Cardiac muscle cell (in vitro differentiated cells and primary cell): Measurements from ENCODE around the gene PRKG2. TPM values are rescaled to one million over a fixed set of nuclear protein-coding genes. Genes with fewer than 3 reads are reported as not detected.

Experiments
- DNase-seq, 2 donors: peaks; one replicate each; pipeline versions ENCODE4 v3.0.0 to v3.0.0-alpha.2; 2010 to 2017; ENCODE audit warnings: low read depth in 1 of 2, low spot score in 1 of 2
- H3K27ac ChIP-seq: fragments of 200-600 bp; sonication (generic); 2 replicates; pipeline ENCODE4 v1.5.1; 2016
- H3K27me3 ChIP-seq: fragments of 200-600 bp; sonication (generic); 2 replicates; pipeline ENCODE4 v1.6.0; 2016; ENCODE audit warnings: control low read depth
- H3K36me3 ChIP-seq: fragments of 200-600 bp; sonication (generic); 2 replicates; pipeline ENCODE4 v1.5.1; 2016; ENCODE audit warnings: control low read depth
- H3K4me1 ChIP-seq: fragments of 200-600 bp; sonication (generic); 2 replicates; pipeline ENCODE4 v1.8.1; 2017; ENCODE audit warnings: low read depth, mild to moderate bottlenecking, mixed run types
- H3K4me3 ChIP-seq: fragments of 200-600 bp; sonication (generic); 2 replicates; pipeline ENCODE4 v1.5.1; 2016; ENCODE audit warnings: mild to moderate bottlenecking
- H3K9me3 ChIP-seq: fragments of 200-600 bp; sonication (generic); 2 replicates; pipeline ENCODE4 v1.5.1; 2017; ENCODE audit warnings: low read depth, mild to moderate bottlenecking, control low read depth
- CTCF ChIP-seq: IDR thresholded peaks from 2 replicates; pipeline ENCODE4 v1.5.1; 2012; ENCODE audit warnings: low read depth, mild to moderate bottlenecking, low read length
- polyA plus RNA-seq: library from polyadenylated mRNA; unstranded; fragments of >200 nt; fragmentation: Nextera tagmentation; extraction: Ambion mirVana; gene quantifications from 2 replicates; pipeline ENCODE4 v1.2.1, GENCODE V29; 2016
- total RNA-seq: library from RNA; depleted of rRNA; stranded (reverse); fragments of >200 nt; gene quantifications from 2 replicates; pipeline ENCODE4 v1.2.3, GENCODE V29; 2016

Gene PRKG2
- total RNA-seq (0.32 and 0.54 TPM in 2 replicates), polyA plus RNA-seq (0.35 TPM in 1 of 2 replicates, not detected in the other)

GRCh38 chr4:81214881-81215868, at the start of gene PRKG2:
TSS of gene PRKG2 (minus strand) at chr4:81215222. CDS start at chr4:81205047, 10,175 bp downstream.
- H3K4me1 ChIP-seq, result no peaks in the 10 kb centered on the region
- no peak within 1 kb of the TSS for H3K27ac ChIP-seq
- TF ChIP-seq CTCF, result no peak
- H3K27me3 ChIP-seq, result peaks cover 73% of the 10 kb centered on the region
- H3K36me3 ChIP-seq, result no peaks in the 10 kb centered on the region
- peak; percentile 56 to 59 for DNase-seq
- peak within 1 kb of the TSS; percentile 43 for H3K4me3 ChIP-seq
- H3K9me3 ChIP-seq, result no peaks in the 10 kb centered on the region

- DNase-seq, result peak in 1 of 2 donors; percentile 14
- peak; percentile 48 for TF ChIP-seq CTCF
- Histone ChIP-seq H3K27me3 (no peaks in the 10 kb centered on the region), H3K4me1 (no peaks in the 10 kb centered on the region), H3K27ac (no peak overlapping the region), H3K9me3 (no peaks in the 10 kb centered on the region), H3K36me3 (no peaks in the 10 kb centered on the region), H3K4me3 (no peak overlapping the region)
Measured at GRCh38 chr4:81260443-81261101, 45.5 kb upstream of the PRKG2 start.

GRCh38 chr4:81258841-81259550, 44.0 kb upstream of the PRKG2 start:
- no peak overlapping the region for H3K4me3 ChIP-seq
- H3K4me1 ChIP-seq, result no peaks in the 10 kb centered on the region
- no peaks in the 10 kb centered on the region for H3K27me3 ChIP-seq
- no peaks in the 10 kb centered on the region for H3K9me3 ChIP-seq
- H3K36me3 ChIP-seq, result no peaks in the 10 kb centered on the region
- no peak for TF ChIP-seq CTCF
- no peak for DNase-seq
- no peak overlapping the region for H3K27ac ChIP-seq

- H3K4me3 ChIP-seq, result no peak overlapping the region
- H3K4me1 ChIP-seq, result no peaks in the 10 kb centered on the region
- H3K36me3 ChIP-seq, result no peaks in the 10 kb centered on the region
- H3K27ac ChIP-seq, result no peak overlapping the region
- no peaks in the 10 kb centered on the region for H3K27me3 ChIP-seq
- no peak for DNase-seq
- H3K9me3 ChIP-seq, result no peaks in the 10 kb centered on the region
- TF ChIP-seq CTCF, result no peak
Measured at GRCh38 chr4:81257816-81258215, 42.8 kb upstream of the PRKG2 start.

GRCh38 chr4:81257021-81257420, 42.0 kb upstream of the PRKG2 start:
- H3K9me3 ChIP-seq, result no peaks in the 10 kb centered on the region
- H3K4me3 ChIP-seq, result no peak overlapping the region
- no peak for TF ChIP-seq CTCF
- no peaks in the 10 kb centered on the region for H3K36me3 ChIP-seq
- H3K27me3 ChIP-seq, result no peaks in the 10 kb centered on the region
- peak in 1 of 2 donors; percentile 79 for DNase-seq
- H3K27ac ChIP-seq, result no peak overlapping the region
- H3K4me1 ChIP-seq, result no peaks in the 10 kb centered on the region
